B cell (primary cell): ENCODE results near the gene HOMER1. TPM values are rescaled to one million over a fixed set of nuclear protein-coding genes. Genes with fewer than 3 reads are reported as not detected.

Experiments
- ATAC-seq: fragments of 200-7000 bp; cut with Tn5 transposase; one replicate; pipeline ENCODE4 v1.10.0; 2021; ENCODE audit warnings: low read depth, mild to moderate bottlenecking, moderate number of reproducible peaks, moderate library complexity
- CTCF ChIA-PET: fragments of 350-600 bp; sonication (Branson Sonifier 250); formaldehyde crosslinking; loops from one replicate; lab custom pipeline; 2021; ENCODE audit warnings: antibody characterized with exemption, inconsistent platforms; lab: Charles Lee
- POLR2A ChIA-PET: fragments of 350-600 bp; sonication (Branson Sonifier 250); formaldehyde crosslinking; loops from one replicate; lab custom pipeline; 2021; ENCODE audit warnings: antibody characterized with exemption; lab: Charles Lee
- DNase-seq: peaks from one replicate; pipeline ENCODE4 v3.0.0; 2013
- H2AFZ ChIP-seq: 2 replicates; pipeline ENCODE4 v1.6.1; 2012; ENCODE audit warnings: mild to moderate bottlenecking, low read depth, low read length; ENCODE audit not compliant: insufficient read depth, poor library complexity, severe bottlenecking
- H3K27ac ChIP-seq, 2 donors: 1 replicate in 1 of 2; 2 replicates in 1 of 2; pipeline ENCODE4 v1.5.1; 2012 to 2013; ENCODE audit warnings: low read length in 2 of 2, mild to moderate bottlenecking in 2 of 2, moderate library complexity in 1 of 2
- H3K27me3 ChIP-seq, 4 experiments: fragments of 200-600 bp in 1 of 4; sonication (generic) in 1 of 4; replicated peaks in 1 of 4; 1 replicate in 2 of 4; 2 replicates in 2 of 4; pipeline versions ENCODE4 v1.6.1 to v1.7.0; 2013 to 2016; ENCODE audit warnings: low read length in 3 of 4, mild to moderate bottlenecking in 2 of 4, mixed read lengths in 1 of 4, moderate library complexity in 1 of 4; ENCODE audit not compliant: insufficient read depth in 4 of 4, control insufficient read depth in 3 of 4; ENCODE audit errors: control extremely low read depth in 1 of 4
- H3K36me3 ChIP-seq, 2 experiments: replicated peaks in 1 of 2; 1 replicate in 1 of 2; 2 replicates in 1 of 2; pipeline versions ENCODE4 v1.6.1 to v1.7.1; 2013; ENCODE audit warnings: low read length in 1 of 2; ENCODE audit not compliant: insufficient read depth in 2 of 2, control insufficient read depth in 1 of 2; ENCODE audit errors: control extremely low read depth in 1 of 2, extremely low read depth in 1 of 2
- H3K4me1 ChIP-seq, 2 donors: fragments of 200-600 bp in 1 of 2; sonication (generic) in 1 of 2; 1 replicate in 1 of 2; 2 replicates in 1 of 2; pipeline versions ENCODE4 v1.5.1 to v1.6.1; 2013 to 2017; ENCODE audit warnings: low read length in 2 of 2; ENCODE audit not compliant: control insufficient read depth in 2 of 2, insufficient read depth in 2 of 2
- H3K4me2 ChIP-seq: replicated peaks from 2 replicates; pipeline ENCODE3; 2012; ENCODE audit warnings: mild to moderate bottlenecking, low read depth, low read length; ENCODE audit not compliant: poor library complexity, severe bottlenecking
- H3K4me3 ChIP-seq, 5 experiments: fragments of 200-600 bp in 1 of 5; sonication (generic) in 1 of 5; 1 replicate in 3 of 5; 2 replicates in 2 of 5; pipeline versions ENCODE4 v1.5.1 to v1.7.0; 2011 to 2016; ENCODE audit warnings: low read length in 4 of 5, mild to moderate bottlenecking in 4 of 5, low read depth in 2 of 5, control low read depth in 1 of 5, moderate library complexity in 1 of 5; ENCODE audit not compliant: insufficient read depth in 1 of 5; ENCODE audit errors: control extremely low read depth in 1 of 5, extremely low read depth in 1 of 5
- H3K79me2 ChIP-seq: fragments of 200-600 bp; sonication (generic); one replicate; pipeline ENCODE4 v1.6.0; 2016; ENCODE audit warnings: low read length; ENCODE audit not compliant: control insufficient read depth, insufficient read depth
- H3K9ac ChIP-seq: fragments of 200-600 bp; sonication (generic); 2 replicates; pipeline ENCODE4 v1.6.1; 2017; ENCODE audit warnings: mild to moderate bottlenecking, low read length, moderate library complexity
- H3K9me3 ChIP-seq, 3 donors: one replicate each; pipeline versions ENCODE4 v1.6.1 to v1.7.1; 2013; ENCODE audit warnings: low read length in 2 of 3; ENCODE audit not compliant: control insufficient read depth in 2 of 3, insufficient read depth in 1 of 3; ENCODE audit errors: control extremely low read depth in 1 of 3
- H4K20me1 ChIP-seq: 2 replicates; pipeline ENCODE4 v1.6.0; 2012; ENCODE audit warnings: mild to moderate bottlenecking, low read length; ENCODE audit not compliant: insufficient read depth, control insufficient read depth, poor library complexity, severe bottlenecking
- H3K27ac Mint-ChIP-seq: one replicate; pipeline ENCODE4 v1.8.0; 2021; ENCODE audit warnings: mixed read lengths
- H3K27me3 Mint-ChIP-seq: one replicate; pipeline ENCODE4 v1.8.0; 2021; ENCODE audit warnings: mixed read lengths
- H3K4me1 Mint-ChIP-seq: one replicate; pipeline ENCODE4 v1.8.0; 2021; ENCODE audit warnings: mixed read lengths
- H3K4me3 Mint-ChIP-seq: one replicate; pipeline ENCODE4 v1.8.0; 2021; ENCODE audit warnings: mixed read lengths
- H3K9me3 Mint-ChIP-seq: one replicate; pipeline ENCODE4 v1.8.0; 2022; ENCODE audit warnings: mixed read lengths; ENCODE audit not compliant: insufficient read depth
- EZH2 ChIP-seq: IDR thresholded peaks from 2 replicates; pipeline ENCODE4 v1.6.1; 2012; ENCODE audit warnings: borderline replicate concordance, low read depth, mild to moderate bottlenecking, moderate library complexity, low read length; ENCODE audit not compliant: insufficient read depth, poor library complexity, severe bottlenecking
- WGBS: methylation state at CpG from one replicate; pipeline ENCODE4 v1.1.5; 2013; ENCODE audit warnings: missing lambda C conversion rate; ENCODE audit not compliant: insufficient coverage; 5-methylcytosine and 5-hydroxymethylcytosine counted together
- intact Hi-C: fragments of 100-400 bp; cut with micrococcal nuclease; formaldehyde crosslinking; loops from one replicate; pipeline ENCODE4 v1.10.0; 2022
- polyA plus RNA-seq: library from polyadenylated mRNA; depleted of rRNA; stranded (reverse); fragments of >200 nt; gene quantifications from 2 replicates; pipeline ENCODE4 v1.2.3, GENCODE V29; 2012
- total RNA-seq, 2 donors: library from RNA; stranded (reverse); fragments of 120-200 nt in 1 of 2; gene quantifications; 1 replicate in 1 of 2; 2 replicates in 1 of 2; pipeline versions ENCODE4 v1.2.3 to v1.2.4, GENCODE V29; 2013 to 2022
- TF ChIP-seq, protein P1 (sequence below): fragments of 200-600 bp; IDR thresholded peaks from one replicate; pipeline ENCODE4 v1.8.0; 2022; ENCODE audit warnings: antibody characterized with exemption, mild to moderate bottlenecking

Gene HOMER1
- total and polyA plus RNA-seq, 2 donors (not counting 1 experiment from before 2014, with no cell fraction given), result 0.63 to 5.4 TPM

DNA sequence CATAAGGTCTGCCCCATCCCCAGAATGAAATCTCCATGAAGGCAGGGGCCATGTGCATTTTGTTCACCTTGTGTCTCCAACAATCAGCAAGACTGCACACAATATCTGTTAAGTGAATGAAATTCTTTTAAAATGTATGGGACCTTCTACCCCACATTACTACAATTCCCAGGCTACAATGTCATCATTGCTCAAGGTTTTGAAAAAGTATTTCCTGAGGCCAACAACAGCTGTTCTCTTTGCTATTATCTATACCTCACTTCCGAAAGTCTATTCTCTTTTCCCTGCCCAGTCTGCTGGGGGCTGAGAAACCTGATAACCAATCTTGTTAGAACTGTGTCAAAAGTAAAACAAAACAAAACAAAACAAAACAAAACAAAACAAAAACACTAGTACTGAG, 29.2 kb downstream of the HOMER1 start:
- ATAC-seq (no peak), DNase-seq (no peak)
- Histone ChIP-seq H3K9ac (no peak overlapping the region), H3K4me1 (no peaks in the 10 kb centered on the region), H3K27me3 (no peaks in the 10 kb centered on the region), H3K4me3 (no peak overlapping the region), H3K36me3 (no peaks in the 10 kb centered on the region), H3K79me2 (no peaks in the 10 kb centered on the region), H3K27ac (no peak overlapping the region), H3K9me3 (peaks cover 0 to 1% (median 0%) of the 10 kb centered on the region in 3 donors), H2AFZ (no peak overlapping the region), H3K4me2 (no peak overlapping the region), H4K20me1 (no peaks in the 10 kb centered on the region)
- H3K4me3 Mint-ChIP-seq, result no peak overlapping the region
- intact Hi-C loops, result no loop called here
- POLR2A ChIA-PET, result no interaction called here
- CTCF ChIA-PET, result no interaction called here
- no peak overlapping the region for H3K27ac Mint-ChIP-seq
- peaks cover 15% of the 10 kb centered on the region for H3K27me3 Mint-ChIP-seq
- H3K9me3 Mint-ChIP-seq, result peaks cover 2% of the 10 kb centered on the region
- TF ChIP-seq, protein P1, sequence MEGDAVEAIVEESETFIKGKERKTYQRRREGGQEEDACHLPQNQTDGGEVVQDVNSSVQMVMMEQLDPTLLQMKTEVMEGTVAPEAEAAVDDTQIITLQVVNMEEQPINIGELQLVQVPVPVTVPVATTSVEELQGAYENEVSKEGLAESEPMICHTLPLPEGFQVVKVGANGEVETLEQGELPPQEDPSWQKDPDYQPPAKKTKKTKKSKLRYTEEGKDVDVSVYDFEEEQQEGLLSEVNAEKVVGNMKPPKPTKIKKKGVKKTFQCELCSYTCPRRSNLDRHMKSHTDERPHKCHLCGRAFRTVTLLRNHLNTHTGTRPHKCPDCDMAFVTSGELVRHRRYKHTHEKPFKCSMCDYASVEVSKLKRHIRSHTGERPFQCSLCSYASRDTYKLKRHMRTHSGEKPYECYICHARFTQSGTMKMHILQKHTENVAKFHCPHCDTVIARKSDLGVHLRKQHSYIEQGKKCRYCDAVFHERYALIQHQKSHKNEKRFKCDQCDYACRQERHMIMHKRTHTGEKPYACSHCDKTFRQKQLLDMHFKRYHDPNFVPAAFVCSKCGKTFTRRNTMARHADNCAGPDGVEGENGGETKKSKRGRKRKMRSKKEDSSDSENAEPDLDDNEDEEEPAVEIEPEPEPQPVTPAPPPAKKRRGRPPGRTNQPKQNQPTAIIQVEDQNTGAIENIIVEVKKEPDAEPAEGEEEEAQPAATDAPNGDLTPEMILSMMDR, result no peak
- no peak for TF ChIP-seq EZH2
- no CpG with 5 or more reads among the region's 1 CpG for WGBS
- H3K4me1 Mint-ChIP-seq, result no peaks in the 10 kb centered on the region

DNA sequence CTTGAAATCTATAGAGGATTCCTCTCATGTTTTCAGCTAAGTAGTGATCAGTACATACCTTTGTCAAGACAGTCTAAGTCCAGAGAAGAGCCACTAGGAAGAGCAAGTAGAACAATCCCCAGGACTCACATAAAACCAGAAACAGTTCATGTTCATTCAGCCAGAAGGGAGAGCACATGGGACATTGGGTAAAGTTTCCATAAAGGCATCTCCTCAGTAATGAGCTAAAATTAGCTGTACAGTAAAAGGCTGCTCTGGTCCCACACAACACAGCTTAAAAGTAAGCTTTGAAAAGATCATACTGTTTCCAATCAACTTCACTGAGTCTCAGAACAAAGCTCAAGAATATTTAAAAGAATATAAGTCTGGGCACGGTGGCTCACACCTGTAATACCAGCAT, 32.4 kb downstream of the HOMER1 start:
- ATAC-seq (no peak), DNase-seq (no peak)
- TF ChIP-seq, protein P1, result no peak
- TF ChIP-seq EZH2, result no peak
- intact Hi-C loops, result no loop called here
- Histone ChIP-seq H3K4me1 (no peaks in the 10 kb centered on the region), H3K9me3 (peaks cover 0 to 1% (median 0%) of the 10 kb centered on the region in 3 donors), H2AFZ (no peak overlapping the region), H3K9ac (no peak overlapping the region), H3K4me3 (no peak overlapping the region), H3K79me2 (no peaks in the 10 kb centered on the region), H3K27ac (no peak overlapping the region), H3K27me3 (no peaks in the 10 kb centered on the region), H3K36me3 (no peaks in the 10 kb centered on the region), H4K20me1 (no peaks in the 10 kb centered on the region), H3K4me2 (no peak overlapping the region)
- Mint-ChIP-seq H3K4me3 (no peak overlapping the region), H3K27ac (no peak overlapping the region), H3K9me3 (peaks cover 2% of the 10 kb centered on the region), H3K4me1 (no peaks in the 10 kb centered on the region), H3K27me3 (peaks cover 4% of the 10 kb centered on the region)
- no CpG with 5 or more reads among the region's 1 CpG for WGBS
- CTCF ChIA-PET, result no interaction called here
- POLR2A ChIA-PET, result no interaction called here
